Testis (tissue), 3 donors: ENCODE results near the gene GLYR1. TPM values are rescaled to one million over a fixed set of nuclear protein-coding genes. Genes with fewer than 3 reads are reported as not detected.

Experiments
- DNase-seq: peaks from one replicate; pipeline ENCODE4 v3.0.0-alpha.2; 2019
- H3K27ac ChIP-seq, 2 donors: fragments of 200-600 bp; sonication (generic); one replicate each; pipeline ENCODE4 v1.5.1; 2019
- H3K27me3 ChIP-seq: fragments of 200-600 bp; sonication (generic); one replicate; pipeline ENCODE4 v1.5.1; 2019
- H3K36me3 ChIP-seq: fragments of 200-600 bp; sonication (generic); one replicate; pipeline ENCODE4 v1.5.1; 2017; ENCODE audit warnings: low read depth; ENCODE audit errors: missing control alignments
- H3K4me1 ChIP-seq: fragments of 200-600 bp; sonication (generic); one replicate; pipeline ENCODE4 v1.5.1; 2019
- H3K4me3 ChIP-seq, 2 donors: fragments of 200-600 bp; sonication (generic); one replicate each; pipeline ENCODE4 v1.5.1; 2017 to 2019
- H3K9me3 ChIP-seq: fragments of 200-600 bp; sonication (generic); one replicate; pipeline ENCODE4 v1.5.1; 2017
- POLR2A ChIP-seq: fragments of 450-650 bp; IDR thresholded peaks from one replicate; pipeline ENCODE4 v1.6.1; 2017; ENCODE audit warnings: antibody characterized with exemption, mild to moderate bottlenecking, moderate library complexity
- WGBS, 2 donors: methylation state at CpG; one replicate each; pipeline ENCODE4 v1.1.5; 2018; 5-methylcytosine and 5-hydroxymethylcytosine counted together
- intact Hi-C: fragments of 100-400 bp; cut with DNase I; formaldehyde crosslinking; loops from one replicate; pipeline ENCODE4 v1.15.1; 2023; ENCODE audit warnings: low total_unique reads
- polyA plus RNA-seq: library from polyadenylated mRNA; stranded (reverse); fragments of 350-450 nt; fragmentation: Illumina TruSeq; extraction: RNeasy Lipid Tissue Mini Kit (QIAGEN cat#74804); gene quantifications from one replicate; pipeline ENCODE4 v1.2.3, GENCODE V29; 2014; ENCODE audit warnings: low read depth, low replicate concordance; ENCODE audit not compliant: insufficient read depth
- total RNA-seq, 2 donors: library from RNA; depleted of rRNA; stranded (reverse); fragments of >200 nt; gene quantifications; one replicate each; pipeline ENCODE4 v1.2.3, GENCODE V29; 2016
- TF ChIP-seq, protein P1 (sequence below), 3 experiments: fragments of 450-650 bp in 2 of 3; fragments of 200-600 bp in 1 of 3; sonication (generic) in 1 of 3; IDR thresholded peaks; one replicate each; pipeline ENCODE4 v1.5.1; 2016 to 2019; ENCODE audit warnings: antibody characterized with exemption in 3 of 3, mild to moderate bottlenecking in 2 of 3, moderate library complexity in 1 of 3

The GLYR1 gene
- total and polyA plus RNA-seq, 3 donors from 2014 or later = 66.6 to 83.5 (median 70.5) TPM

DNA sequence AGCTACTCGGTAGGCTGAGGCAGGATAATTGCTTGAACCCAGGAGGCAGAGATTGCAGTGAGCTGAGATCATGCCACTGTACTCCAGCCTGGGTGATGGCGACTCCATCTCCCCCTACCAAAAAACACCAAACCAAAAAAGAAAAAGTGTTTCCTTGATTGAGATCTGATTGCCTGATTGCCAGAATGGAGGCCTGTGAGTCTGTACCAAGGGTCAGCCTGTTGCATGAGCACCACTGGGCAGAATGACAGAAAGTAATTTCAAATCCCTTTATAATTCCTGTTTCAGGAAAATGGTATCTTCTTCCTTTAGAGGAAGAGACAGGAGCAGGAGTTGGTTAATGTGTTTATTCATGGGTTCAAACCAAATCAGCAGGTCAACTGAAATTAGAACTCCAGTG, 8.7 kb upstream of the GLYR1 start:
- intact Hi-C loops = no loop called here
- DNase-seq = no peak
- no peak for TF ChIP-seq POLR2A
- TF ChIP-seq, protein P1, sequence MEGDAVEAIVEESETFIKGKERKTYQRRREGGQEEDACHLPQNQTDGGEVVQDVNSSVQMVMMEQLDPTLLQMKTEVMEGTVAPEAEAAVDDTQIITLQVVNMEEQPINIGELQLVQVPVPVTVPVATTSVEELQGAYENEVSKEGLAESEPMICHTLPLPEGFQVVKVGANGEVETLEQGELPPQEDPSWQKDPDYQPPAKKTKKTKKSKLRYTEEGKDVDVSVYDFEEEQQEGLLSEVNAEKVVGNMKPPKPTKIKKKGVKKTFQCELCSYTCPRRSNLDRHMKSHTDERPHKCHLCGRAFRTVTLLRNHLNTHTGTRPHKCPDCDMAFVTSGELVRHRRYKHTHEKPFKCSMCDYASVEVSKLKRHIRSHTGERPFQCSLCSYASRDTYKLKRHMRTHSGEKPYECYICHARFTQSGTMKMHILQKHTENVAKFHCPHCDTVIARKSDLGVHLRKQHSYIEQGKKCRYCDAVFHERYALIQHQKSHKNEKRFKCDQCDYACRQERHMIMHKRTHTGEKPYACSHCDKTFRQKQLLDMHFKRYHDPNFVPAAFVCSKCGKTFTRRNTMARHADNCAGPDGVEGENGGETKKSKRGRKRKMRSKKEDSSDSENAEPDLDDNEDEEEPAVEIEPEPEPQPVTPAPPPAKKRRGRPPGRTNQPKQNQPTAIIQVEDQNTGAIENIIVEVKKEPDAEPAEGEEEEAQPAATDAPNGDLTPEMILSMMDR (IDR thresholded peaks at IDR 0.05) = no peak
- Histone ChIP-seq H3K27me3 (no peaks in the 10 kb centered on the region), H3K4me1 (peaks cover 12% of the 10 kb centered on the region), H3K36me3 (no peaks in the 10 kb centered on the region), H3K9me3 (no peaks in the 10 kb centered on the region), H3K27ac (no peak overlapping the region), H3K4me3 (no peak overlapping the region)
- WGBS, 2 donors = 93 to 98% methylated on average over 2 of the region's 2 CpGs

DNA sequence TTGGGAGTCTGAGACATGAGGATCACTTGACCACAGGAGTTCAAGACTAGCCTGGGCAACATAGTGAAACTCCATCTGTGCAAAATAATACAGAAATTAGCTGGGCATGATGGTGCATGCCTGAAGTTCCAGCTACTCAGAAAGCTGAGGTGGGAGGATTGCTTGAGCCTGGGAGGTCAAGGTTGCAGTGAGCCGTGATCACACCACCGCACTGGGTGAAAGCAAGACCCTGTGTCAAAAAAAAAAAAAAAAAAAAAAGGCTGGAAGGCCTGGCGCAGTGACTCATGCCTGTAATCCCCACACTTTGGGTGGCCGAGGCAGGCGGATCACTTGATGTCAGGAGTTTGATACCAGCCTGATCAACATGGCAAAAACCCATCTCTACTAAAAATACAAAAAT, 8.3 kb upstream of the GLYR1 start:
- Histone ChIP-seq H3K27ac (no peak overlapping the region), H3K4me3 (no peak overlapping the region), H3K36me3 (no peaks in the 10 kb centered on the region), H3K9me3 (no peaks in the 10 kb centered on the region), H3K4me1 (peaks cover 15% of the 10 kb centered on the region), H3K27me3 (no peaks in the 10 kb centered on the region)
- DNase-seq = no peak
- TF ChIP-seq, protein P1 (IDR thresholded peaks at IDR 0.05) = no peak
- TF ChIP-seq POLR2A = no peak
- 67 to 79% methylated on average over 5 of the region's 5 CpGs for WGBS, 2 donors
- intact Hi-C loops = no loop called here

DNA sequence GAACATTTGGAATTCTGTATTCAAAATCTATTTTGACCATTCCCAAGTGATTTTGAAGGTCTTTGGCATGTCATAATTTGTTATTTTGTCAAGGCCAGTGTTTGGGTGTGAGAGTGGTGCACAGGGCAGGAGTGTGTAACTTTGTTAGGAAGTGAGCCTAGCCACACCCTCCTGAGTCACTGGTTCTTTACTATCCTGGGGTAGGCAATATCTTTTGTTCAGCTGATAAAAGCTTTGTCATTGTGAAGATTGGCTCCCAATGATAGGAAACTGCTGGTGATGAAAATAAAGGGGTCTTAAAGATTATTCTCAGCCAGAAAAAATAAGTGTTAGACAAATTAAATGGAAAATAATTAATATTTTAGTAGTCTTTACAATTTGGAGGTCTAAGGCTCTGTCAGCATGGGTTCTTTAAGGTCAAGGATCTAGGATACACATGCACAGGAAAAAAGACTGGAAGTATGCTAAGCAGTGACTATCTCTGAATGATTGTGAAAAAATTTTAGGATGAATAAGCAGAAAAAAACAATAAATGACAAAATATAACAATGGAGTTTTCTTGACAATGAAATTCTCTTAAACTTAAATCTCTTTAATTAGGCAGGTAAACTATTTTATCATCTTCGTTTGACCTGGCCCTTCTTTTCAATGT, 5.3 kb upstream of the GLYR1 start:
- Histone ChIP-seq H3K36me3 (no peaks in the 10 kb centered on the region), H3K27ac (no peak overlapping the region), H3K27me3 (no peaks in the 10 kb centered on the region), H3K9me3 (no peaks in the 10 kb centered on the region), H3K4me3 (no peak overlapping the region), H3K4me1 (peaks cover 22% of the 10 kb centered on the region)
- no peak for TF ChIP-seq POLR2A
- TF ChIP-seq, protein P1 (IDR thresholded peaks at IDR 0.05) = no peak
- intact Hi-C loops = no loop called here
- DNase-seq = no peak
- WGBS, 2 donors = 50 to 55% methylated on average over 1 of the region's 1 CpG

DNA sequence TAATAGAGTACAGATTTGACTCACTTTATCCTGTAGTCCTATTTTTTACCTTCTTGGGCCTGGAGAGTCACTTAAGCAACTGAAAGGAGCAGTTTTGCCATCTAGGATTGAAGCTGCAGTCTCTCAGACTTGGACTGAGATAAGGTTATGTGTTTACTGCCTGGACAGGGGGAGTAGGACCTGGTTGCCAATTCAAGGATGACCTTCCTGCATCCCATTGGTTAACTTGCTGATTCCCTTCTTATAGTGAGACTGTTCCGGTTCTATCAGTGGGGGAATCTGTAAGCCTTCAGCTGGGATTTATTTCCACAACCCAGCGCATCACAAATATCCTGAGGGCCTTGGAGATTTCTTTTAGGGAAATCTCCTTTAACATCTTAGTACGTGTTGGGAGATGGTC, 3.1 kb upstream of the GLYR1 start:
- Histone ChIP-seq H3K9me3 (no peaks in the 10 kb centered on the region), H3K27me3 (no peaks in the 10 kb centered on the region), H3K4me1 (peaks cover 26% of the 10 kb centered on the region), H3K4me3 (no peak overlapping the region), H3K27ac (no peak overlapping the region), H3K36me3 (no peaks in the 10 kb centered on the region)
- intact Hi-C loops = no loop called here
- 55 to 65% methylated on average over 3 of the region's 3 CpGs for WGBS, 2 donors
- DNase-seq = no peak
- TF ChIP-seq POLR2A = no peak
- TF ChIP-seq, protein P1 (IDR thresholded peaks at IDR 0.05) = no peak
